ENCODE data around the gene ATG7.
"Not testable (repeated sequence)": the region's sequence is repeated elsewhere in the genome, so short reads cannot be mapped to it uniquely, and the experiment has no call there.

The ATG7 gene

GRCh38 chr3:11392860-11393114, 120.6 kb downstream of the ATG7 start:
- no peak overlapping the region for H3K27ac Mint-ChIP-seq

GRCh38 chr3:11393401-11393800, 121.2 kb downstream of the ATG7 start:
- Mint-ChIP-seq H3K27ac (no peak overlapping the region), H3K4me3 (no peak overlapping the region), H3K27me3 (no peaks in the 10 kb centered on the region), H3K36me3 (peaks cover 25% of the 10 kb centered on the region), H3K9me3 (no peaks in the 10 kb centered on the region), H3K4me1 (no peaks in the 10 kb centered on the region)
- no peak for ATAC-seq

More at GRCh38 chr3:11392860-11393114, 120.6 kb downstream of the ATG7 start:
- no peak for ATAC-seq
- Mint-ChIP-seq H3K9me3 (no peaks in the 10 kb centered on the region), H3K27me3 (no peaks in the 10 kb centered on the region), H3K36me3 (peaks cover 25% of the 10 kb centered on the region), H3K4me3 (no peak overlapping the region), H3K4me1 (no peaks in the 10 kb centered on the region)

GRCh38 chr3:11394392-11394791, 122.2 kb downstream of the ATG7 start:
- no peak overlapping the region for H3K4me3 Mint-ChIP-seq

GRCh38 chr3:11400213-11400612, 128.0 kb downstream of the ATG7 start:
- H3K27ac Mint-ChIP-seq: no peak overlapping the region
- H3K4me3 Mint-ChIP-seq: no peak overlapping the region
- H3K27me3 Mint-ChIP-seq: no peaks in the 10 kb centered on the region
- H3K4me1 Mint-ChIP-seq: no peaks in the 10 kb centered on the region
- H3K9me3 Mint-ChIP-seq: peaks cover 3% of the 10 kb centered on the region
- no peak for ATAC-seq
- peaks cover 31% of the 10 kb centered on the region for H3K36me3 Mint-ChIP-seq

More at GRCh38 chr3:11394392-11394791, 122.2 kb downstream of the ATG7 start:
- H3K4me1 Mint-ChIP-seq: no peaks in the 10 kb centered on the region
- peaks cover 25% of the 10 kb centered on the region for H3K36me3 Mint-ChIP-seq
- ATAC-seq: no peak
- H3K9me3 Mint-ChIP-seq: no peaks in the 10 kb centered on the region
- H3K27me3 Mint-ChIP-seq: no peaks in the 10 kb centered on the region
- H3K27ac Mint-ChIP-seq: no peak overlapping the region

GRCh38 chr3:11401434-11401833, 129.2 kb downstream of the ATG7 start:
- Mint-ChIP-seq H3K27ac (no peak overlapping the region), H3K4me3 (no peak overlapping the region), H3K36me3 (peaks cover 39% of the 10 kb centered on the region), H3K9me3 (peaks cover 6% of the 10 kb centered on the region), H3K4me1 (no peaks in the 10 kb centered on the region), H3K27me3 (no peaks in the 10 kb centered on the region)
- no peak for ATAC-seq

GRCh38 chr3:11405323-11405722, 133.1 kb downstream of the ATG7 start:
- Mint-ChIP-seq H3K4me1 (no peaks in the 10 kb centered on the region), H3K27me3 (no peaks in the 10 kb centered on the region), H3K27ac (no peak overlapping the region), H3K36me3 (peaks cover 76% of the 10 kb centered on the region), H3K9me3 (peaks cover 23% of the 10 kb centered on the region), H3K4me3 (no peak overlapping the region)
- no peak for ATAC-seq

GRCh38 chr3:11407644-11408043, 135.4 kb downstream of the ATG7 start:
- ATAC-seq: no peak
- Mint-ChIP-seq H3K9me3 (peaks cover 29% of the 10 kb centered on the region), H3K4me1 (no peaks in the 10 kb centered on the region), H3K27ac (no peak overlapping the region), H3K36me3 (peaks cover 86% of the 10 kb centered on the region), H3K27me3 (no peaks in the 10 kb centered on the region), H3K4me3 (no peak overlapping the region)

- H3K27ac Mint-ChIP-seq, ATAC-seq, H3K27me3 Mint-ChIP-seq, H3K4me3 Mint-ChIP-seq, H3K4me1 Mint-ChIP-seq: not testable (repeated sequence)
- H3K36me3 Mint-ChIP-seq: peaks cover 86% of the 10 kb centered on the region
- peaks cover 32% of the 10 kb centered on the region for H3K9me3 Mint-ChIP-seq
These were observed 136.2 kb downstream of the ATG7 start for GRCh38 chr3:11408324-11408859.

- Mint-ChIP-seq H3K9me3 (peaks cover 34% of the 10 kb centered on the region), H3K27ac (no peak overlapping the region), H3K36me3 (peaks cover 88% of the 10 kb centered on the region), H3K4me3 (no peak overlapping the region), H3K27me3 (no peaks in the 10 kb centered on the region), H3K4me1 (no peaks in the 10 kb centered on the region)
- no peak for ATAC-seq
These were observed 138.4 kb downstream of the ATG7 start for GRCh38 chr3:11410564-11410963.

GRCh38 chr3:11411956-11412355, 139.8 kb downstream of the ATG7 start:
- Mint-ChIP-seq H3K27me3 (no peaks in the 10 kb centered on the region), H3K27ac (no peak overlapping the region)

GRCh38 chr3:11413071-11413470, 140.9 kb downstream of the ATG7 start:
- H3K27me3 Mint-ChIP-seq: no peaks in the 10 kb centered on the region
- ATAC-seq: no peak
- H3K36me3 Mint-ChIP-seq: peaks cover 63% of the 10 kb centered on the region
- H3K9me3 Mint-ChIP-seq: peaks cover 22% of the 10 kb centered on the region
- H3K27ac Mint-ChIP-seq: no peak overlapping the region
- no peaks in the 10 kb centered on the region for H3K4me1 Mint-ChIP-seq
- H3K4me3 Mint-ChIP-seq: no peak overlapping the region

More at GRCh38 chr3:11411956-11412355, 139.8 kb downstream of the ATG7 start:
- no peaks in the 10 kb centered on the region for H3K4me1 Mint-ChIP-seq
- H3K9me3 Mint-ChIP-seq: peaks cover 28% of the 10 kb centered on the region
- ATAC-seq: no peak
- no peak overlapping the region for H3K4me3 Mint-ChIP-seq
- H3K36me3 Mint-ChIP-seq: peaks cover 74% of the 10 kb centered on the region

- ATAC-seq: no peak
- Mint-ChIP-seq H3K4me1 (no peaks in the 10 kb centered on the region), H3K4me3 (no peak overlapping the region), H3K27me3 (no peaks in the 10 kb centered on the region), H3K9me3 (peaks cover 15% of the 10 kb centered on the region), H3K27ac (no peak overlapping the region), H3K36me3 (peaks cover 50% of the 10 kb centered on the region)
These were observed 142.9 kb downstream of the ATG7 start for GRCh38 chr3:11415099-11415498.

GRCh38 chr3:11420066-11420465, 147.9 kb downstream of the ATG7 start:
- H3K4me1 Mint-ChIP-seq: no peaks in the 10 kb centered on the region
- no peaks in the 10 kb centered on the region for H3K9me3 Mint-ChIP-seq
- no peak overlapping the region for H3K27ac Mint-ChIP-seq
- no peak for ATAC-seq
- no peak overlapping the region for H3K4me3 Mint-ChIP-seq
- peaks cover 23% of the 10 kb centered on the region for H3K36me3 Mint-ChIP-seq
- no peaks in the 10 kb centered on the region for H3K27me3 Mint-ChIP-seq

- no peak for ATAC-seq
- H3K27ac Mint-ChIP-seq: no peak overlapping the region
- no peaks in the 10 kb centered on the region for H3K4me1 Mint-ChIP-seq
- no peak overlapping the region for H3K4me3 Mint-ChIP-seq
- H3K9me3 Mint-ChIP-seq: no peaks in the 10 kb centered on the region
- H3K36me3 Mint-ChIP-seq: peaks cover 43% of the 10 kb centered on the region
- H3K27me3 Mint-ChIP-seq: no peaks in the 10 kb centered on the region
These were observed 150.1 kb downstream of the ATG7 start for GRCh38 chr3:11422291-11422690.

GRCh38 chr3:11423868-11424267, 151.7 kb downstream of the ATG7 start:
- no peak for ATAC-seq
- Mint-ChIP-seq H3K4me3 (no peak overlapping the region), H3K27me3 (no peaks in the 10 kb centered on the region), H3K4me1 (no peaks in the 10 kb centered on the region), H3K36me3 (peaks cover 53% of the 10 kb centered on the region), H3K9me3 (no peaks in the 10 kb centered on the region), H3K27ac (no peak overlapping the region)

GRCh38 chr3:11424277-11424676, 152.1 kb downstream of the ATG7 start:
- ATAC-seq: no peak
- Mint-ChIP-seq H3K4me1 (no peaks in the 10 kb centered on the region), H3K27ac (no peak overlapping the region), H3K27me3 (no peaks in the 10 kb centered on the region), H3K36me3 (peaks cover 56% of the 10 kb centered on the region), H3K9me3 (no peaks in the 10 kb centered on the region), H3K4me3 (no peak overlapping the region)

- Mint-ChIP-seq H3K36me3 (peaks cover 55% of the 10 kb centered on the region), H3K9me3 (no peaks in the 10 kb centered on the region), H3K4me1 (no peaks in the 10 kb centered on the region), H3K27me3 (no peaks in the 10 kb centered on the region), H3K4me3 (no peak overlapping the region), H3K27ac (no peak overlapping the region)
- ATAC-seq: no peak
These were observed 158.0 kb downstream of the ATG7 start for GRCh38 chr3:11430207-11430606.

Measured in stimulated activated memory B cell treated with anti-CD40 and anti-IgM and Interleukin-4, amounts not matched to agents 10 μg/mL and 1 μg/mL and 100 μg/mL, for 72 hours (primary cell).